HL-60/S4 (cell line): ENCODE results near the gene HLA-DPB1.

Experiments used
- in situ Hi-C: fragments of 300-500 bp; cut with MboI; formaldehyde crosslinking; loops from 2 replicates; pipeline ENCODE4 v1.14.3; 2022; ENCODE audit warnings: low sequenced_read_pairs

The HLA-DPB1 gene

DNA sequence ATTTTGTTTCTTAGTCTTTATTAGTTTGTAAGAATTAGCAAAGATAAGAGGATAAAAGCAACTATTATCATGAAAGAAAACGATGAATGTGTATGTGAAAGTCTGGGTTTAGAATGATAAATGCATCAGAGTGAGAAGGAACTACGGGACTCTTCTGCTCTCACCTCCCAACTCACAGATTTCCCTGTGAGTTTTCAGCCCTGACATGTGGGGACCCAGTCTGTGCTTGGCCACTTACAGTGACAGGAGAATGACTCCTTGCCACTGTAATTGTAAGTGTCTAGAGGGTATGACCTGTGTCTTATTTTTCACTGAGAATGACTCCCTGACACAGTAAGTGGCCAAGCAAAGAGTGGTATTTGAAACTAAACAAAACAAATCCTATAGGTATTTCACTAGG, 4.9 kb upstream of the HLA-DPB1 start:
- in situ Hi-C loops = no loop called here

DNA sequence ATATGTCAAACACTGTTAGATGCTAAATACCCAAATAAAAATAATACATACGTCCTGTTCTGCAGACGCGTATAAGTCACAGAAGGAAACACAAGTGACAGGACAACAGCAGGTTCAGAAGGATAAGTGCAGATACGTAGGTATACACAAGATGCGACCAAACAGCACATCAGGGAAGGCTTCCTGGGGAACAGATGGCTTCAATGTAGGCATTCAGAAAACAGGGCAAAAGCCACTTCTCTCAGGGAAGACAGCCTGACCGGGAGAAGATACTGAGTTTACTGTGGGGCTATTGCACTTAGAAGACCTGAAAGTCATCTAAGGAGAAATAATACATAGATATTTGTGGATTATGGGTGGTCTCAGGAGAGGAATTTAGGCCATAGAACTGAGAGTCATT, 4.2 kb upstream of the HLA-DPB1 start:
- in situ Hi-C loops = no loop called here

DNA sequence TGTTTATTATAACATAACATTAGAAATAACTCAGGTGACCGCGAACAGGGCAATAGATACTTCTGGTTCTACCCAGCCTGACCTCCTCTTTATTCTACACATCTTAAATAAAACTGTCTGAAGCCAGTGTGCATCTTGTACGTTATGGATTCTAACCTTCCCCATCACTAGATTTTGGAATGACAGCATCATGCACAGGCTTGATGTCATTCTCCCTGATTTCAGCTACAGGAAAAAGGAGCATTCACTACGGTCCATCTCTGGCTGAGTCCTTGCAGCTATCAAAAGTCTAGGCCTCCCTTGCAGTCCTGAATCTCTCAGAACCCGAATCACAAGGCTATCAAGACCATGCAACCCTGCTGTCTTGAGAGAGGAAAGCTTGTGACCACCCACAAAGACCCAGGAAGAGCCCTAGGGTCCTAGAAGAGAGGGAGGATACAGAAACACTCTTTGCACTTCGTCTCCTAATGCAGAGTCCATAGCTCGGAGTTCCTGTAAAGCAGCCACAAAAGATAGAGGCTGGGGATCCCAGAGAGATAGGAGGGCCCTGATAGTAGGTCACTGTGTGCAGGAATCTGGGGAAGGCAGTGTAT, 3.2 kb upstream of the HLA-DPB1 start:
- in situ Hi-C loops = no loop called here

DNA sequence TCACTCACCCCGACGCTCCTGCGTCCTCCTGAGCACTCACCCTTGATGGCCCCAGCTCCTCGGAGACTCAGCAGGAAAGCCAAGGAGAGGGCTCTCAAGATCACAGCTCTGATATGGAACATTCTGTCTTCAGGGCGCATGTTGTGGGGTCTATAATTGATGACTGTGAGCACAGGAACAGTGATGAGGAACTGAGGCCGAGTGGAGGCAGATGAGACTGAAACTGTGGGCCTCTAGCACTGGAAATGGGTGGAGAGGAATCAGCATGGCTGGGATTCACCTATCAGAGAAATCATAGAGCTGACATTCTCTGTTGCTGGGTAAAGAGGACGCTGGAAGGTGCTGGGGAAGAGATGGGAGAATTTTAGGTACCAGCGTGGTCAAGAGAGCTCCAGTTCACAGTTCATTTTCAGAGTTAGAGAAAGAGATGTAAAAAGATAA, 2.3 kb upstream of the HLA-DPB1 start, which contains the start of gene HLA-DPA1:
Gene HLA-DPA1, minus strand, starts transcription at position 219 of the 441 bp plus-strand sequence.
- in situ Hi-C loops = no loop called here

DNA sequence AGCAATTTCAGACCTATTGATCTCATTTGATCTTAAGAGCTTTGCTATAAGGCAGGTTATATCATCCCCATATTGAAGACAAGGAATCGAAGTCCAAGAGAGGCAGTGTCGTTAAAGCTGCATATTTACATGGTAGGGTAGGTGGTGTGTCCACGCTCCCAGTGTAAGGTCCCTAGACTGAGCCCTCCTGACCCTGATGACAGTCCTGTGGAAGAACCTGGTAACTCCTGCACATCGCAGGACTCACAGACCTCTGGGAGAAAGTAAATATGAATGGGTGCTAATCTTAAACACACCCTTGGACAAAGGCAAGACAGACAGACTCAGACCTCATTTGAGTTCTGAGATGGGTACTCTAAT, 602 bp upstream of the HLA-DPB1 start:
- in situ Hi-C loops = no loop called here

DNA sequence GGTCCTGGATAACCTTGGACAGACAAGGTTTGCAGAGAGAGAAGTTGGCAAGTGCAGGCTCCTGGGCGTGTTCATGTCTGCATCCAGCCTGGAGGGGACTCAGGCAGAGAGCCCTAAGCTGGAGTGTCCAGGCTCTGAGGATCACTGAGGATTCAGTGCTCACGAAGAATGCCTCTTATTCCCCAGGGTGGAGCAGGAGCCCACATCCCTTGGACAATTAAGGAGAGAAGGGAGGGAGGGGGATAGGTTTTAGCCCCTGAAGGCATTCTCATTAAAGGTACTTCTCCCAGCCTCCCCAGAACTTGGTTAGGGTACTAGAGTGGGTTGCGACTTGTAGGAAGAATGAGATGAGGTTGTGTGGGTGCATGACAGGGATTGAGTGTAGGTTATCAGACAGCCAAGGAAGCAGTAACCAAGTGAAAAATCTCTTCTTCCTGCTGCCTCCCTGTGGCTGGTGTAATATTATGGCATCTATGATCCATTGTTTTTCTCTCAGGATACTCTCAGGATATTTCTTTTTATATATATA, 680 bp downstream of the HLA-DPB1 start:
- in situ Hi-C loops = no loop called here

DNA sequence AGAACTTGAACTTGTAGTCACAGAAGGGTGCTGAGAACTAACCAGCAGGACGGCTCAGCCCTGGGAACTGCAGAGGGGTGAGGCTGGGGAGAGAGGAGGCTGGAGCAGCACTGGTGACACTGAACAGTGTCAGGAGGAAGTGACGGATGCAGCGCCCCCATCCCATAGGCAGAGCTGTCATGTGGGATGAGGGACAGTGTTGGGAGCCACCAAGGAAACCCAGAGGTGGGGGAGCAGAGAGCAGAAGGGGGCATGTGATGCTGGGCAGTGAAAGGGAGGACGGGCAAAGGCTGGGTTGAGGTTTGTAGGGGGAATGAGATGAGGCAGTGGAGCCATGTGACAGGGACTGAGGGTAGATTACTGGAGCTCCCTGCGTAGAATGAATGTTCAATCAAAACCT, 2.1 kb downstream of the HLA-DPB1 start:
- in situ Hi-C loops = no loop called here

DNA sequence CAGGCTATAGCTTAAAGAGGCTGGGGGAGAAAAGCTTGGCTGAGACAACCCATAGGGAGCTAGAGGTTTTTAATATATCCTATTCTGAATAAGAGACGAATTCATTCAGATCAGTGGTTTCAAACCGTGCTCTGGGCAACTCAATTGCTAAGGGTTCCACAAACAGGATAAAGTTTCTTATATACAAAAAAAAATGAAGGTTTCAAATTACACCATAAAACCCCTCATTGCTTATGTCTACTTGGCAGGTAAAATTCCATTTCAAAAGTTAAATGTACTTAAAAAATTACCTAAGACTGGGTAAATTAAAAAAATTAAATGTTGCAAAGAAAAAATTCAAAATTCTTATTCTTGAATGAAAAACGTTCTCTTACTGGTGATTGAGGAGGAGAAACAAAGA, 2.7 kb downstream of the HLA-DPB1 start:
- in situ Hi-C loops = no loop called here

DNA sequence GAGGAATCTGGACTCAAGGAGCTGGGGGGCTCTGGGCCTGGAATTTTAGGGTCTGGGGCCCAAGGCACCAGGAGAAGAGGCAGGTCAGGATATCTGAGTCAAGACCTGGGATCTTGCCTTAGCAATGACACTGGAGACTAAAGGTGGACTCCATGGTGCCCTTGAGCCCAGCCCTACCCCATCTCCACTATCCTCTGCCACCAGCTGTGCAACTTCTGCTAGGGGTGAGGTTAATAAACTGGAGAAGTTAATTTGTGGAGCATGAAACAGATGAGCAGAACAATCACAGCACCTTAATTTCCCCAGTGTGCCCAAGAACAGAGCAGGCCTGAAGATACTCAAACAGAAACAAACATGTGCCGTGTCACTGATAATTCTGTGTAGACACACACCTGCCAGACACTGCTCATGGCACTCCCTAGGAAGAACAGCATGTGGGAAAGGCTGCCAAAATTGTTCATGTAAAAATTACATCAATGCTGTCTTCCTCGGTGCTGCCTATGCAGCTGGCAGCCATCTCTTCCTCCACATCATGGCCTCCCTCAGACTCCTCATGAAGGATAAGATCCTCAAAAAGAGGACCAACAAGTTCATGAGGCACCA, 3.2 kb downstream of the HLA-DPB1 start:
- in situ Hi-C loops = no loop called here

DNA sequence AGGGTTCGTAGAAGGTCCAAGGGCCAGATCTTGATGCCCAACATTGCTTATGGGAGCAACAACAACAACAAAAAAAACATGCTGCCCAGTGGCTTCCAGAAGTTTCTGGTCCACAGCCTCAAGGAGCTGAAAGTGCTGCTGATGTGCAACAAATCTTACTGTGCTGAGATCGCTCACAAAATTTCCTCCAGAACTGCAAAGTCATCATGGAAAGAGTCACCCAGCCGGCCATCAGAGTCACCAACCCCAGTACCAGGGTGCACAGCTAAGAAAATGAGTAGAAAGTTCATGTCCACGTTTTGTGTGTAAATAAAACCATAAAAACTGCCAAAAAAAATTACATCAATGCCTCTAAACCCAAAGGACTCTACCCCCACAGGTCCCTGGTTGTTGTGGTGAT, 3.8 kb downstream of the HLA-DPB1 start:
- in situ Hi-C loops = no loop called here

DNA sequence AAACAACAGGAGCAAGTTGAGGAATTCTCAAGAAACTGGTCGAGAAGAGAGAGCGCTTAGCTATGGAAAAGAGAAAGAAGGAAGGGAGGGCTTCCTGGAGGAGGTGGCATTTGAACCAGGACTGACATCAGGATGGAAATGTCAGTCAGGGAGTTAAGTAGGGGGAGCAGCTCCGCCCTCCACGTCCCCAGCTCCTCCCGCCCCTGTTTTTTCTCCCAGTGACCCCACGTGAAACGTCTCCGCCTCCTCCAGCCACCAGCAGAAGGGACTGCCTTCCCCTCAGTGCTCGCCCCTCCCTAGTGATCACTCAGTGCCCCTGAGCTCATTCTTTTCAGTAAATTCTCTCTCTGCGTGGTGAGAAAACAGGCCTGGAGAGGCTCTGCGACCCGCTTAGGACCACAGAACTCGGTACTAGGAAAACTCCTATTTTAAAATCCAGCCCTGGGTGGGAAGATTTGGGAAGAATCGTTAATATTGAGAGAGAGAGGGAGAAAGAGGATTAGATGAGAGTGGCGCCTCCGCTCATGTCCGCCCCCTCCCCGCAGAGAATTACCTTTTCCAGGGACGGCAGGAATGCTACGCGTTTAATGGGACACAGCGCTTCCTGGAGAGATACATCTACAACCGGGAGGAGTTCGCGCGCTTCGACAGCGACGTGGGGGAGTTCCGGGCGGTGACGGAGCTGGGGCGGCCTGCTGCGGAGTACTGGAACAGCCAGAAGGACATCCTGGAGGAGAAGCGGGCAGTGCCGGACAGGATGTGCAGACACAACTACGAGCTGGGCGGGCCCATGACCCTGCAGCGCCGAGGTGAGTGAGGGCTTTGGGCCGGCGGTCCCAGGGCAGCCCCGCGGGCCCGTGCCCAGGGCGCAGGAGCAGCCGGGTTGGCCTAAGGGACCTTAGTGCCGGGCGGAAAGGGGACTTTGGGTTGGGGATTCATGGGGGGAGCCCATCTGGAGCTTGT, 4.6 kb downstream of the HLA-DPB1 start:
- in situ Hi-C loops = loop anchor here (10.0 kb wide), 1 partner anchor 66 kb away; no protein-coding TSS in a partner anchor

DNA sequence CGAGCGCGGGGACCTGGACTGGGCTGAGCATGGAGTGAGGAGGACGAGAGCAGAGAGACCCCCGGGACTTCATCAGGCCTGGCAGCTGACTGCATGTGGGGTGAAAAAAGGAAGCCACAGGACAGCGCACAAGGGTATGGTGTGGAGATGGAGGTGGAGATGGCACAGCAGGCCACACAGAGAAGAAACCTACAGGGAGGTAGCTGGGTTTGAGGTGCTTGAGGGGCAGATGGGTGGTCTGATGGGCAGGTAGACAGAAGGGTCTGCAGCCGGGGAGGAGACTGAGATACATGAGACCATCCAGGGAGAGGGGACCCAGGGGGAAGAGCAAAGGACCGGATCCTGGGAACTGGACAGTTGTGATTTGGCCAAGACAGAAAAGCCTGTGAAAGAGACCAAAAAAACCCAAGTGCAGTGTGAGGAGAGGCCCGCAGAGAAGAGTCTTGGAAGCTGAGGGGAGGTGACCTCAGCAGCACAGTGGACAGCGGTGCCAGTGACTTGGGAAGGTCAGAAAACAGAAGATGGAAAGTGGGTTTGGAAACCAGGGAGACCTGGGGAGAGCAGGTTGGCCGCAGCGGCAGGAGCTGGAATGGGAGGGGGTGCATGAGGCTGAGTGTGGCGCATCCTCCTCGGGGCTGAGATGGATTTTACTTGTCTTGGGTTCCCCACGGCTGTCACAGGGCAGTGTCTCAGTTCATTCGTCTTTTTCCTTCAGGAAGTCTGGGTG, 5.5 kb downstream of the HLA-DPB1 start:
- in situ Hi-C loops = loop anchor here (10.0 kb wide), 1 partner anchor 66 kb away; no protein-coding TSS in a partner anchor

DNA sequence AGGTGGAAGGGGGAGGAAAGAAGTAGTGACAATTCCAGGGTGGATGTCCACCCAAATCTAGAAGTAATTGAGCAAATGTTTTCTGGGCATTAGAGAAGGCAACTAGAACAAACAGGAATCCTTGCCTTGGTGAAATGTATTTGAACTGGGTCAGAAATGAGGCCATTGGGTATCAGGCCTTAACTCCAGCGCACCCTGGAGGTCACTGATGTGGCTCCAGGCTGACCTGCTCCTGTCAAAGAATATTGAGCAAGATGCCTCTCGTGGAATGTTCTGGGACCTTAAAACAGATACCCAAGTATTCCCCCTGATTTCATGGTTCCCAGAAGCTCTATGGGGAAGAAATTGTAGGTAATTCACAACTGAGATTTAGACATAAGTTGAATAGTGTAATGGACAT, 6.9 kb downstream of the HLA-DPB1 start:
- in situ Hi-C loops = loop anchor here (10.0 kb wide), 1 partner anchor 68 kb away; no protein-coding TSS in a partner anchor

DNA sequence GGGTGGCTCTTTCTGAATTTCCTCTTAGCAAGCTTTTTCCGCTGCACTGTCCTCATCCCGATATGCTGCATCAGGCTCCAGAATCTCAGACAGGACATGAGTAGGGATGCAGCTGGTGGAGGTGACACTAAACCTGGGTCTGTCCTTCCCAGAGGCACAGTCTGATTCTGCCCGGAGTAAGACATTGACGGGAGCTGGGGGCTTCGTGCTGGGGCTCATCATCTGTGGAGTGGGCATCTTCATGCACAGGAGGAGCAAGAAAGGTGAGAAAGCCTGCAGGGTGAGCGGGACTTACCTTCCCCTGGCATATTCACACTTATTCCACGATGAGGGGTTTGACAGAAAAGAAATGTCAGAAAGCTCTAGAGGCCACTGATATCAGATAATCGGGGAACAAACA, 9.8 kb downstream of the HLA-DPB1 start:
- in situ Hi-C loops = loop anchor here (10.0 kb wide), 1 partner anchor 71 kb away; no protein-coding TSS in a partner anchor

DNA sequence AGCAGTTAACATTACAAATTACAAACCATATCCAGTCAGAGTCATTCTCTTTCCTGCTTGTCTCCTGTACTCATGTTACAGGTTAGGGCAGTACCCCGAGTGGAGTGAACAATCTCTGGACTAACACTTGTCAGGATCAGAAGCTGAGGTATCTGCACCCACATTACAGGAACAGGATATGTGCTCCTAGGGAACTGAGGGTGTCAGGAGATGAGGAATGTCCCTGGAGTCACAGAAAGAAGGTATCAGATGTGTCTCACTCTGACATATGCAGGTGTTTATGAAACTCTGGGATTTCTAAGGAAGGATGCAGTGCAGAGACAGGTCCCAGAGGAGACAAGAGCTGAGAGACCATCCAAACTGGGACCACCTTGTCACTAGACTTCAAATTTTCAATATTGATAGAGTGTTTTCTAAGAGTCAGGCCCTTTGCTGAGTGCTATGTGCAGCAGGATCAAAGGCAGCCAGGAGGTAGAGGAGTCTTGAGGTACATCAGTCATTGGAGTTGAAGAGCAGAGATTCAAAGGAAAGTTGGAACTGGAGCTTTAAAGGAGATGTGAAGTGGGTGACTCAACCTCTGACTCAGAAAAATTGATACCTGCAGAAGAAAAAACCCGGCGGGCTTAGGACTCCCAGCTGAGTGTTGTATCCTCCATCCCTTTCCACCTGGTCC, 12.6 kb downstream of the HLA-DPB1 start:
- in situ Hi-C loops = loop anchor here (10.0 kb wide), 1 partner anchor 74 kb away; no protein-coding TSS in a partner anchor

DNA sequence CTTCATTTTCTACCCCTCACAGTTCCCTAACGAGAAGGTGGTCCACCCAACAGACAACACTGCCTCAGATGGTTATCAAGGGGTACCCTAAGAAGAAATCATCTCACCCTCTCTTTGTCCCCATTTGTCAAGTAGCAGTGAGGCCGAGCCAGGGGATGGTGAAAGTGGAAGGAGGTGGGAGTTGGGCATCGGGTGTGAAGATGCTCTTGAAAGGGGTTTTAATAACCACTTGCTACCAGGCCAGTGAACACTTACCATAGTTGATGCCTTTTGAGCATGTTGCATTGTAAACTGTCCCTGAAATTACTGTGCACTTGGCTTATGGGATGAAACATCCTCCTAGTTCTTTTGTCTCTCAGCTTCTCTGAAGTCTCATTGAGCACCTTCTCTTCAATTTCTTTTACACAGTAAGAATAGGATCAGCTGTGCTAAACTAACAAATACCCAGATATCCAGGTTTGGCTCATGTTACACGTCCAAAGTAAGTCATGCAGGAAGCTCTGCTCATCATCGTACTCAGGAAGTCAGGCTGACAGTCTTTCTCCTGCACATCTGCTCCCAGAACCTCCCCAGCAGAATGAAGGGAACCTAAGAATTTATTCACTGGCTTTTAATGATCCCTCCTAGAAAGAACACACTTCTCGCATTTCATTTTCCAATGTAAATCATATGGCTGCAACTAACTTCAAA, 13.3 kb downstream of the HLA-DPB1 start:
- in situ Hi-C loops = loop anchor here (10.0 kb wide), 1 partner anchor 74 kb away; no protein-coding TSS in a partner anchor

DNA sequence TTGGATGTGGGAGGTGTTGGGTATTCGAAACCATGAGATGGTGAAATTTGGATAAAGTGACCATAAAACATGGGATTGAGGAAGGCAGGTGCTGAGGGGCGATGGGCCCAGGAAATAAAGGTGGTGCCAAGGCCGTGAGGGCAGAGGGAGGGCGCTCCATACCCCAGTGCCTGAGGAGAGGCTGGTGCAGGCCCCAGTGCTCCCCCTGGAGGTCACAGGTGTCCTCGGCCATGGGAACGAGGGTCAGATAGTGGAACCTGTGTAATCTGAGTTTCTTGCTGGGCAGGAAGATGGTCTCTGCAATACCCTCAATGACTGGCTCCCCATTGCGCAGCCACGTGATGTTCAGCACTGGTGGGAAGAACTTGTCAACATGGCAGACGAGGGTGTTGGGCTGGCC, 16.2 kb downstream of the HLA-DPB1 start:
- in situ Hi-C loops = no loop called here

DNA sequence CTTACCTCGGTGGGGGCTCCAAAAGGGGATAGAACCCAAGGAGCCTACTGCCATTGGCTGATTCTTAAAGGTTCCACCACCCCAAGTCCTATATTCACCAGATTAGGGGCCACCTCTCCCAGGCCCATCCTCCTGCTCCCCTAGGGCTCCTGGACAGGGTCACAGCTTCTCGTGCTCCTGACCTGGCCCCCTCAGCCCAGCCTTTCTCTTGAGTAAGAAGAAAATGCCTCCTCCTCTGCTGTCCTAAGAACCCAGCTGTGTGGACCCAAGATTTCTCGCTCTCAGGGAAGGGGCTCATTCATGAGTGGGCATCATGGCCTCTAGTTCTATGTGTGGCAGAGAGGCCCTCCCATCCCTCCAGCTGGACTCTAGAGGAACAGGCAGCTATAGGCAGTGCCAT, 16.6 kb downstream of the HLA-DPB1 start:
- in situ Hi-C loops = no loop called here

DNA sequence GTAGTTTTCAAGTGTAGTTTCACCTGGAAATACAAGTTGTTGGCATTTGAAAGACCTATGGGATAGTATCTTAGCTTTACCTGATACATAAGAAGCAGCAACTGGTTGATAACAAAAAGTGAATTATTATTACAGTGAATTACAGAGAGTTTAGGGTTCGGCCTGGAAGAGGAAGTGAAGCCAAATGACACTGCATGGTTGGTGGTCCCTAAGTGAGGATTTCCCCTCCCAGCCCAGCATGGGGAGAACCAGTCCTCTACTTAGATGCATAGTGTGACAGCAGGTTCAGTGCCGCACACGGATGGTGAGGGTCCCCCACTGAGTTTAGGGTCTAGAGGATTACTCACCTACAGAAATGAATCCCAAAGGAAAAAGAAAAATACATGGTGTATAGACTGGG, 18.1 kb downstream of the HLA-DPB1 start:
- in situ Hi-C loops = no loop called here
